Sigmoid colon (tissue), 4 donors: Measurements from ENCODE around the gene SLC8A1.

Experiments
- EP300 ChIP-seq, 4 donors: sonication (generic); formaldehyde crosslinking; IDR thresholded peaks; one replicate each; pipeline ENCODE4 v1.6.1; 2017; ENCODE audit warnings: antibody characterized with exemption in 4 of 4
- POLR2A ChIP-seq, 2 donors: fragments of 450-650 bp; IDR thresholded peaks; one replicate each; pipeline ENCODE4 v1.6.1; 2016; ENCODE audit warnings: antibody characterized with exemption in 2 of 2, mild to moderate bottlenecking in 2 of 2, moderate library complexity in 2 of 2
- POLR2AphosphoS5 ChIP-seq, 4 donors: sonication (generic); formaldehyde crosslinking; IDR thresholded peaks; one replicate each; pipeline ENCODE4 v1.6.1; 2017; ENCODE audit warnings: antibody characterized with exemption in 4 of 4
- TF ChIP-seq, protein P1 (sequence below), 4 experiments: fragments of 450-650 bp in 3 of 4; fragments of 200-600 bp in 1 of 4; IDR thresholded peaks; one replicate each; pipeline ENCODE4 v1.5.1; 2016 to 2019; ENCODE audit warnings: antibody characterized with exemption in 4 of 4, mild to moderate bottlenecking in 3 of 4, moderate library complexity in 2 of 4

DNA sequence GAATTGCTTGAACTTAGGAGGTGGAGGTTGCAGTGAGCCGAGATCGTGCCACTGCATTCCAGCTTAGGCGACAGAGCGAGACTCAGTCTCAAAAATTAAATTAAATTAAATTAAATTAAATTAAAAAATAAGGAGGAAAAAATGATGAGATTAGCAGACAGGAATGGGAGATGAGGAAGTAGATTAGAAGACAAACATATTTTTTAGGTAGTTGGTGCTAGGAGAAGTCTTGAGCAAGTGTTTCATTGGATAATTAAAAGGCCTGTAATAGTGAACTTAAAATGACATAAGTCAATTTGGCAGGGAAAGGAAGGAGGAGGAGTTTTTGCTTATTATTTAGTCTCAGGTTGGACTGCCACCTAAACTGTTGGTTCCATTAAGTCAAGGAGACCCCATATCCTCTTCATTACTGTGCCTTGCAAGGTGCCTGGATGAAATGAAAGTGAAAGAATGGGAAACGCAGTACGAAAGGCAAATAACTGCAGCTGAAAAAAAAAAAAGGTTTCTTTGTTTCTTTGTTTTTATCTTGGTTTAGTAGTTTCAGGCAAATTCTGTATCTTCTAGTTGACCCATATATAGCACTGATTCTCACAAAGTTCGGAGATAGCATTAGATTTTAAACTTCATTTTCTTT is 162.0 kb downstream of the SLC8A1 start:
- TF ChIP-seq POLR2A (IDR thresholded peaks at IDR 0.05) (no peak), POLR2AphosphoS5 (IDR thresholded peaks at IDR 0.05) (no peak), EP300 (IDR thresholded peaks at IDR 0.05) (no peak)
- TF ChIP-seq, protein P1, sequence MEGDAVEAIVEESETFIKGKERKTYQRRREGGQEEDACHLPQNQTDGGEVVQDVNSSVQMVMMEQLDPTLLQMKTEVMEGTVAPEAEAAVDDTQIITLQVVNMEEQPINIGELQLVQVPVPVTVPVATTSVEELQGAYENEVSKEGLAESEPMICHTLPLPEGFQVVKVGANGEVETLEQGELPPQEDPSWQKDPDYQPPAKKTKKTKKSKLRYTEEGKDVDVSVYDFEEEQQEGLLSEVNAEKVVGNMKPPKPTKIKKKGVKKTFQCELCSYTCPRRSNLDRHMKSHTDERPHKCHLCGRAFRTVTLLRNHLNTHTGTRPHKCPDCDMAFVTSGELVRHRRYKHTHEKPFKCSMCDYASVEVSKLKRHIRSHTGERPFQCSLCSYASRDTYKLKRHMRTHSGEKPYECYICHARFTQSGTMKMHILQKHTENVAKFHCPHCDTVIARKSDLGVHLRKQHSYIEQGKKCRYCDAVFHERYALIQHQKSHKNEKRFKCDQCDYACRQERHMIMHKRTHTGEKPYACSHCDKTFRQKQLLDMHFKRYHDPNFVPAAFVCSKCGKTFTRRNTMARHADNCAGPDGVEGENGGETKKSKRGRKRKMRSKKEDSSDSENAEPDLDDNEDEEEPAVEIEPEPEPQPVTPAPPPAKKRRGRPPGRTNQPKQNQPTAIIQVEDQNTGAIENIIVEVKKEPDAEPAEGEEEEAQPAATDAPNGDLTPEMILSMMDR (IDR thresholded peaks at IDR 0.05), result no peak
